ENCODE measurements around the gene PRMT1.

DNA sequence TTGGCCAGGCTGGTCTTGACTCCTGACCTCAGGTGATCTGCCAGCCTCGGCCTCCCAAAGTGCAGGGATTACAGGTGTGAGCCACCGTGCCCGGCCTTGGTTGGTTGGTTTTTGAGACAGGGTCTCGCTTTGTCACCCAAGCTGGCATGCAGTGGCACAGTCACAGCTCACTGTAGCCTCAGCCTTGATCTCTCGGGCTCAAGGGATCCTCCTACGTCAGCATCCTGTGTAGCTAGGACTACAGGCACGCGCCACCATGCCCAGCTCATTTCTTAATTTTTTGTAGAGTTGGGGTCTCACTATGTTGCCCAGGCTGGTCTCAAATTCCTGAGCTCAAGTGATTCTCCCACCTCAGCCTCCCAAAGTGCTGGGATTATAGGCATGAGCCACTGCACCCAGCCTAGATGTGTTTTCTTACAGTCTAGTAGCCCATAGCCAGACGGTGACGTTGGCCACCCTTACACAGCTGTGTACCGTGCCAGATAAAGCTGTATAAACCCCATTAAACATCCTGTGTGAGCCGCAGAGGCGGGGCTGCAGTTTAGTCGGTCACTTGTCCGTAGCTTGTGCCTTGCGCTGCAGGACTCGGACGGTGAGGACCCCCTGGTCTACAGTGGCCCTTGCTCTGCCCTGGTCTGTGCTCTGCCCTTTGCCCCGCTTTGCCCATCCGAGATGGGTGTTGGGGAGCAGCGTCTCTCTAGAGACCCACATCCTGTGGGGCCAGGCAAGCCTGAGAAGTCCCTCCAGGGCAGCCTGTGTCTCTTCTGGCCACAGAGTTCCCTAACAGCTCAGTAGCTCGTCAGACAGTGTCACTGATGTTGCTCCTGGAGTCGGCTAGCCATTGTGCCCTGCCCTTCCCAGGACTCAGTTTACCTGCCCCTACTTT lies 21.3 kb upstream of the PRMT1 start:
- TF ChIP-seq, protein P1, sequence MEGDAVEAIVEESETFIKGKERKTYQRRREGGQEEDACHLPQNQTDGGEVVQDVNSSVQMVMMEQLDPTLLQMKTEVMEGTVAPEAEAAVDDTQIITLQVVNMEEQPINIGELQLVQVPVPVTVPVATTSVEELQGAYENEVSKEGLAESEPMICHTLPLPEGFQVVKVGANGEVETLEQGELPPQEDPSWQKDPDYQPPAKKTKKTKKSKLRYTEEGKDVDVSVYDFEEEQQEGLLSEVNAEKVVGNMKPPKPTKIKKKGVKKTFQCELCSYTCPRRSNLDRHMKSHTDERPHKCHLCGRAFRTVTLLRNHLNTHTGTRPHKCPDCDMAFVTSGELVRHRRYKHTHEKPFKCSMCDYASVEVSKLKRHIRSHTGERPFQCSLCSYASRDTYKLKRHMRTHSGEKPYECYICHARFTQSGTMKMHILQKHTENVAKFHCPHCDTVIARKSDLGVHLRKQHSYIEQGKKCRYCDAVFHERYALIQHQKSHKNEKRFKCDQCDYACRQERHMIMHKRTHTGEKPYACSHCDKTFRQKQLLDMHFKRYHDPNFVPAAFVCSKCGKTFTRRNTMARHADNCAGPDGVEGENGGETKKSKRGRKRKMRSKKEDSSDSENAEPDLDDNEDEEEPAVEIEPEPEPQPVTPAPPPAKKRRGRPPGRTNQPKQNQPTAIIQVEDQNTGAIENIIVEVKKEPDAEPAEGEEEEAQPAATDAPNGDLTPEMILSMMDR (IDR thresholded peaks at IDR 0.05; ENCODE audit: poor library complexity, severe bottlenecking), result no peak
- TF ChIP-seq SMC3 (conservative IDR thresholded peaks at IDR 0.05; ENCODE audit: poor library complexity), result no peak
- no peak for TF ChIP-seq POLR2AphosphoS5 (IDR thresholded peaks at IDR 0.05)
- no peak for TF ChIP-seq MXI1 (conservative IDR thresholded peaks at IDR 0.05; ENCODE audit: poor library complexity, severe bottlenecking)
